ENCODE measurements around the gene KIRREL2.
A peak's percentile ranks its signal among the peaks of the same experiment; 100 is the strongest.
"Not testable (repeated sequence)": the region's sequence is repeated elsewhere in the genome, so short reads cannot be mapped to it uniquely, and the experiment has no call there.

Gene KIRREL2

DNA sequence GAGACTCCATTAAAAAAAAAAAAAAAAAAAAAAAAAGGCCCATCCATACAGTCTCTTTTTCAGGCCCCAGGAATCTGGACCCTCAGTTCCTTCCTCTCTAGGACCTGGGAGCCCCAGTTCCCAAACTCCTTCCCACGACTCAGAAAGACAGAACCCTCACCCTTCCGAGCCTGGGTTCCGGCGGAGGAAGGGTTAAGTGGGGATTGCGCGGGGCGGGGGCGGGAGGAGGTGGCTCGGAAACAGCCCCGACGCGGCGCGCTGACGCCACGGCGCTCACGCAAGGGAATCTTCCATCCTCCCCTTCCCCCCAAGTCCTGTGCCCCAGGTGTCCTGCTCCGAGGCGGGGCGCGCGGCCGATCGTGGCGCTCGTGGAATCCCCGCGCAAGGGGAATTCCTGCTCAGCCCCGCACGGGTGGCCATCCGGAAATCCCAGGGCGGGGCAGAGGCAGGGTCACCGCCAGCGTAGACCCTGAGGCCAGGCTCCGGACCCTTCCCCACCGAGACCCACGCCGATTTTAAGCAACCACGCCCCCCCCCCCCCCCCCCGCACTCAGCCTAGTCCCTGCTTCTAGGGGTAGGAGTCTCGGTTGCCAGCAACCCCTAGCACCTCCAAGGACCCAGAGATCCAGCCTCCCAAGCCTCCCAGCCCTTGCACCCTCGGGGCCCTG is 43.0 kb downstream of the KIRREL2 start:
- DNase-seq = no peak

GRCh38 chr19:35901055-35901644 is 44.4 kb downstream of the KIRREL2 start:
- DNase-seq = no peak

DNA sequence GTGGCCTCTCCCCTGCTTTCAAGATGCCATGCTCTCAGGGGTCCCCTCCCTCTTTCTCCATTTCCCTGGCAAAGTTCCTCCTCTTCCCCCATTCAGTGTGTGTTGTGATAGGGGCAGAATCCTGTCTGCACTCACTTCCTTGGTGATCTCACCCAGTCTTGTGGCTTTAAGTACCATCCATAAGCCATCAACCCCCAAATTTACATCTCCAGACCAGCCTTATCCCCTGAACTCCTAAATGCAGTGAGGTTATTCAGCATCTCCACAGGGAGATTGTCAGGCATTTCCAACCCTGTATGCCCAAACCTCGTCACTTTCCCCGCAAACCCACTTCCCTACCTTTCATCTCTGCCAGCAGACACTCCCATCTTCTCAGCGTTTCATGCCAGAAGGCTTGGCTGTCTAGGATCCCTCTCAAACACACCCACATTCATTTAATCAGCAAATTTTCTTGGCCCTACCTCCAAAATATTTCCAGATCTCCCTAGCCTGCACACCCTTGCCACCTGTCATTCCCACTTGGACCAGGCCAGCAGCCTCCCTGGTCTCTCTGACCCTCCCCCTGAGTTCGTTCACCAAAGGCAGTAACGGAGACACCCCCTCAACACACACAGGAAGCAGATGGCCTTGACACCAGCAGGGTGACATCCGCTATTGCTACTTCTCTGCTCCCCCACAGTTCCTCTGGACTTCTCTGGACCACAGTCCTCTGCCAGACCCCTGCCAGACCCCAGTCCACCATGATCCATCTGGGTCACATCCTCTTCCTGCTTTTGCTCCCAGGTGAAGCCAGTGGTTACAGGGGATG is 45.3 kb downstream of the KIRREL2 start, which contains the start of gene HCST:
Gene HCST (plus strand): TSS at position 676 of the 808 bp plus-strand sequence. CDS start 65 bp downstream, at position 741.
- no peak for DNase-seq

DNA sequence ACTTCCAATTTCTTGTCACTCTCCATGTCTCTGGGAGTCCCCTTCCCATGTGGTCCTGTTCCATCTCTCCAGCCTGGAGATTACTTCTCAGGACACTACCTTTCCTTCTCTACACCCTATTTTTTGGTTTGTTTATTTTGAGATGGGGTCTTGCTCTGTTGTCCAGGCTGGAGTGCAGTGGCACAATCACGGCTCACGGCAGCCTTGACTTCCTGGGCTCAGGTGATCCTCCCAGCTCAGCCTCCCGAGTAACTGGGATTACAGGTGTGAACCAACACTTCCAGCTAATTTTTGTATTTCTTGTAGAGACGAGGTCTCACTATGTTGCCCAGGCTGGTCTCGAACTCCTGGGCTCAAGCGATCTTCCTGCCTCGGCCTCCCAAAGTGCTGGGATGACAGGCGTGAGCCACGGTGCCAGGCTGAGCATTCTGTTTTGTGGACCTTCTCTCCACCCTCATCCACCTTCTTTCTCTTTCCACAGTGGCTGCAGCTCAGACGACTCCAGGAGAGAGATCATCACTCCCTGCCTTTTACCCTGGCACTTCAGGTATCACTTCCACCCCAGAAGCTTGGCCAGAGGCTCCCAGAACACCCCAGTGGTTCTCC is 46.3 kb downstream of the KIRREL2 start:
- no peak for DNase-seq

DNA sequence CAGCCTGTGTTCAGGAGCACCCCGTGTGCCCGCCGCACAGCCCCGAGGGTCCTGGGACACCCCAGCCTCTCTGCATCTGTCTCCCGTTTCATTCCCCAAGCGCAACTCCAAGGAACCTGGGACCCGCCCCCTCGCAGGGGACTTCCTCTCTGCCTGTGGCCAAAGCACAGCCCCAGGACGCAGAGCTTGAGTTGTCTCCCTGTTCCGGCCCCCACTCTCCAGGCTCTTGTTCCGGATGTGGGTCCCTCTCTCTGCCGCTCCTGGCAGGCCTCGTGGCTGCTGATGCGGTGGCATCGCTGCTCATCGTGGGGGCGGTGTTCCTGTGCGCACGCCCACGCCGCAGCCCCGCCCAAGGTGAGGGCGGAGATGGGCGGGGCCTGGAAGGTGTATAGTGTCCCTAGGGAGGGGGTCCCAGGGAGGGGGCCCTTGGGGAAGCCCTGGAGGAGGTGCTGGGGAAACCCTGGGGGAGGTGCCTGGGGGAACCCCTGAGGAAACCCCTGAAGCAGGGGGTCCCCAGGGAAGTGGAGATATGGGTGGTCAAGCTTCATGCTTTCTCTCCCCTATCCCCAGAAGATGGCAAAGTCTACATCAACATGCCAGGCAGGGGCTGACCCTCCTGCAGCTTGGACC is 47.0 kb downstream of the KIRREL2 start:
- DNase-seq = peak; percentile 48

DNA sequence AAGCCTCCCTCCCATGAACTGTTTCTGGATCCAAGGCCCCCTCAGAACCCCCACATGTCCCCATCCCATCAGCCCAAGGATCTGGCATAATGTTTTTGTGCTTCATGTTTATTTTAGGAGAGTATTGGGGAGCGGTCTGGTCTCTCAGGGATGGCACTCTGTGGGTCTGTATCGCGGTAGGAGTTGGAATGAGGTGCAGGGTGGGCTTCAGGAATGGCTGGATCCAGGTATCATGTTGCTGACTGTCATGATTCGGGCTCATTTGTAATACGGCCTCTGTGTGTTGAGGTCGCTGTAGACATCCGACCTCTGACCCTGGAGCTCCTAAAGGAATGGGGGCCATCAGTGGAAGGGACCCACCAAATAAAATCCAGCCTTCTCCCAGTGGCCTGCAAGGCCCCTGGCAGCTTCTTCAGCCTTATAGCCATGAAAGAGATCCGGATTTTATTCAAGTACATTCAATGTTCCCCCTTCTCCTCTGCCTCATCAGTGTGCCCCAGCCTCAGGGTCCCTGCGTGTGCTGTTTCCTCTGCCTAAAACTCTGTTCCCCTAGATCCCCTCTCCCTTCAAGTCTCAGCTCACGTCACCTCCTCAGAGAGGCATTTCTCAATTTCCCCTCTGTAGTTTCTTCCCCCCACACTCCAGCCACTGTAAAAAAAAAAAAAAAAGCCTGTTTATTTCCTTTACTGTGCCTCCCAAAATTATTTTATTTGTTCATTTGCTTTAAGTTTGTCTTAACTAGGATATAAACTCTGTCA is 47.8 kb downstream of the KIRREL2 start:
- DNase-seq = no peak

- DNase-seq = no peak
Observed at GRCh38 chr19:35905178-35905727, 48.5 kb downstream of the KIRREL2 start.

DNA sequence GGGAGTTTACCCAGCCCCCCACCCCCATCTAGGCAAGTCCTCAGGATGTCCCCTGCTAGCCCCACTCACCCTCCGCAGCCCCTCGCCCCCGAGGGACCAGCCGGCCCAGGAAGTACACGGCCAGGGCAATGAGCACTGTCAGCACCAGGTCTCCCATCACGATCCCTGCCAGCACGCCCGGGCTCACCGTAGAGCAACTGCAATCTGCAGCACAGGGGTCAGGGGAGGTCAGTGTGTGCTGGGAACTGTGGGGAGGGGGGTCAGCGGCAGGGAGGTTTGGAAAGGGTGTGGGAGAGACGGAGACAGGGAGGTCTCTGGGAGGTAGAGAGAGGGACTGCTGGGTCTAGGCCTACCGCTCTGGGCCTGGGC is 50.6 kb downstream of the KIRREL2 start:
- no peak for DNase-seq

GRCh38 chr19:35908010-35908441 is 51.3 kb downstream of the KIRREL2 start, which contains the start of gene TYROBP:
Gene TYROBP (minus strand): TSS chr19:35908295. CDS start chr19:35908228, 67 bp downstream.
- no peak for DNase-seq

GRCh38 chr19:35908973-35909683 is 52.4 kb downstream of the KIRREL2 start:
- DNase-seq = no peak

DNA sequence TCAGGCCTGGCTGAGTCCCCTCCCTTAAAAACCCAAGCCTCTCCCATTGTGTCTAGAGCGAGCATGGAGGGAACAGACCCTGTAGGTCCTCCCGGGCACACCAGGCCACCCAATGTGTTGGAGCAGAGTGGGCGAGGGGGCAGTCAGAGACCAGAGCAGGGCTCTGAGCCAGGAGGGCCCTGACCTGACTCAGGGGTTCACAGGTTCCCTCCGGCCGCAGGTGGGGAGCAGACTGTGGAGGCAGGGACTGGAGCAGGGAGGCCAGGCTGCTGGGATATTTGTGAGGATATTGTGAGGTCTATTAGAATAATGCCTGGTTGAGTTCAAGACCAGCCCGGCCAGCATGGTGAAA is 52.9 kb downstream of the KIRREL2 start:
- DNase-seq = no peak

DNA sequence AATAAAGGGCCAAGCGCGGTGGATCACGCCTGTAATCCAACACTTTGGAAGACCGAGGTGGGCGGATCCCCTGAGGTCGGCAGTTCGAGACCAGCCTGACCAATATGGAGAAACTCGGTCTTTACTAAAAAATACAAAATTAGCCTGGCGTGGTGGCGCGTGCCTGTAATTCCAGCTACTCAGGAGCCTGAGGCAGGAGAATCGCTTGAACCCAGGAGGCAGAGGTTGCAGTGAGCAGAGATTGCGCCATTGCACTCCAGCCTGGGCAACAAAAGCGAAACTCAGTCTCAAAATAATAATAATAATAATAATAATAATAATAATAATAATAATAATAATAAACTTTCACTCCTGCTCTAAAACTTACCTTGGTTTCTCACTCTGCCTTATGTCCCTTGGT is 53.6 kb downstream of the KIRREL2 start:
- DNase-seq = not testable (repeated sequence)

DNA sequence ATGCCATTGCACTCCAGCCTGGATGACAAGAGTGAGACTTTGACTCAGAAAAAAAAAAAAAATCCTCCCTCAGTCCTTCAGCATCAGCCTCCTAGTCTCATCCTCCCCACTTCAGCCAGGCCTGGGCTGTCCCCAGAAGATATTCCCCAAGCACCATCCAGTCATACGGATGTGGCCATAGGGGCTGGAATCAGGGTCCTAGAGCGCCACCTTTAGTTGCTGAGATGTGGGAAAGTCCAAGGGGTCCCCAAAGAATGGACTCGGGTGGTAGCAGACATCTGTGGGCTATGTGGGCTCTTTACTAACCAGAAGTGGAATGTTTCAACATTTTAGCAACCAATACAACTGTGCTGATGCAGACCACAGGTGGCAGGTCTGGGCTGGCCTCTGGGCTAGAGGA is 54.5 kb downstream of the KIRREL2 start:
- no peak for DNase-seq

DNA sequence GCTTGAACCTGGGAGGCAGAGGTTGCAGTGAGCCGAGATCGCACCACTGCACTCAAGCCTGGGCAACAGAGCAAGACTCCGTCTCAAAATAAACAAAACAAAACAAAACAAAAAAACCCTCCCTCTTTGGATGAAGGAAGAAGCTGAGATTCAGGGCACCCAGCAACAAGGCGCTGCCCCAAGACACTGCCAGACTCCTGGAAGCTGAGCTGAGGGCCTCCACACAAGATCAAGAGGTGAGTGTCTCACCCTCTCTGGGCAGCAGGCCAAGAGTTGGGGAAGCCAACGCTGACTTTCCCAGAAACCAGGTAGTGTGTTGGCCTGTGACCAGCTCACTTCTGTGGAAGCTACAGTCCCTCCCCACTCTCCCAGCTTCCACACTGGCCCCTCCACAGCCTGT is 55.1 kb downstream of the KIRREL2 start:
- DNase-seq = no peak

DNA sequence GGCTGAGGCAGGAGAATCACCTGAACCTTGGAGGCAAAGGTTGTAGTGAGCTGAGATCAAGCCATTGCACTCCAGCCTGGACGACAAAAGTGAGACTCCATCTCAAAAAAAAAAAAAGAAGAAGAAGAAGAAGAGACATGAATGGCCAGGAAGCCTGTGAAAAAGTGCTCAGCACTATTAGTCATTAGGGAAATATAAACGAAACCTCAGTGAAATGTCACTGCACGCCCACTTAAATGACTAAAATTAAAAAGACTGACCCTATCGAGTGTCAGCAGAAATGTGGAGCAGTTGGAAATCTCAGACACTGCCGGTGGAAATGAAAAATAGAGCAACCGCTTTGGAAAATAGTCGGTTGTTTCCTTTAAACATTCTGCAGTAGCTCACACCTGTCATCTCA is 56.9 kb downstream of the KIRREL2 start:
- no peak for DNase-seq

DNA sequence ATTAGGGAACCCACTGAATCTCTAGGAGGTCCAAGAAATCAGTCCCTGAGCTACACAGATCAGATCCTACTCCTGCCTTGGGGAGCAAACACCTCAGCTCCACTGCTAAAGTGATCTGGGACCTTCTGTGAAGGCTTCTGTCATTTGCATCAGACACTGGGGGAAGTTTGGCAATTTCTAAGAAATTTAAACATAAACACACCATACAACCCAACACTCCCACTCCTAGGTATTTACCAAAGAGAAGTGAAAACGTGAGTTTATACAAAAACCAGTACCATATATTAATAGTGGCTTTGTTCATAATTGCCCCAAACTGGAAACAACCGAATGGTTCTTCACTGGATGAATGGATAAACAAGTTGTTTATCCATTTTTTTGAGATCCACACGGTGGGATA is 58.7 kb downstream of the KIRREL2 start:
- no peak for DNase-seq

Measured in SHP77 treated with DMSO at 0.1 percent for 48 hours (cell line).